ENCODE measurements around the gene ATXN7L1.

Gene ATXN7L1

DNA sequence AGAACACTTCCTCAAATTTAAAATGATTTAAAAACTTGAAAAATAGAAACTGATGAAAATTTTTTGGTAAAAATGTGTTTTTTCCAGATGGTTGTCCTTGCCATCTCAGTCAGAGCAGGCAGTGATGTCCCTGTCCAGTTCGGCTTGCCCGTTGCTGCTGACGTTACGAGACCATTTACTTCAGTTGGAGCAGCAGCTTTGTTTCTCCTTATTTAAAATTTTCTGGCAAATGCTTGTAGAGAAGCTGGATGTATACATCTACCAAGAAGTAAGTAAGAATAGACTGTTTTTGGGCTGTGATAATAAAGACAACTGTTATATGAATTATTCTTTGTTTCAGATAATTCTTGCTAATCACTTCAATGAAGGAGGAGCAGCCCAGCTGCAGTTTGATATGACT is 311.2 kb downstream of the ATXN7L1 start:
- no peak for DNase-seq

DNA sequence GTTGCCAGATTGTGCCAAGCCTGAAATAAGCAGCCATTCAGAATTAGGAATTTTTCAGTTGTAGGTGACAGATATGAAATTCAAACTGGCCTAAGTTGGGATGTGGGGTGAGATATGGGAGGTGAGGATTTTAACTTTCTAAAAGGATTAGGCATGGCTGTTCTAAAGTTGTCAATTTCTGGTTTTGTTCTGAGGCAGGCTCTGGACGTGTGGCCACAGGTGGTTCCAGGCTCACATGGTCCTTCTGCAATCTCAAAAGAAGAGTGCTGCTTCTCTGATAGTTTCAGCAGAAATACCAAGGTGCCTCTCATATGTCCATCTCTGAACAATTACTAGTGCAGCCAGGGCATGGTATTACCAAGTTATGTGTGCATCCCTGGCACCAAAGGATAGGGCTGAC is 316.5 kb downstream of the ATXN7L1 start:
- no peak for DNase-seq

Data from stimulated activated CD4-positive, alpha-beta T cell treated with anti-CD3 and anti-CD28 coated beads, Interleukin-15, amount 100 ng/mL, for 24 hours (primary cell).